Right ventricle myocardium inferior (tissue), 1 donor: ENCODE results near the gene TRDMT1. TPM values are rescaled to one million over a fixed set of nuclear protein-coding genes. Genes with fewer than 3 reads are reported as not detected.

ENCODE experiments used
- ATAC-seq: fragments of 200-7000 bp; cut with Tn5 transposase; one replicate; pipeline ENCODE4 v1.9.1; 2020; ENCODE audit warnings: mild to moderate bottlenecking, moderate library complexity
- DNase-seq: peaks from one replicate; pipeline ENCODE4 v3.0.0; 2021; ENCODE audit errors: missing footprints
- intact Hi-C: fragments of 100-400 bp; cut with DNase I; formaldehyde crosslinking; loops from one replicate; pipeline ENCODE4 v1.11.0; 2022
- total RNA-seq: library from RNA; stranded (reverse); fragmentation: NEBNext Ultra II Directional; extraction: Animal tissue kit (Norgen Biotek cat#: 25700); gene quantifications from one replicate; pipeline ENCODE4 v1.2.1, GENCODE V29; 2021
- donor health status: DM: no; HTN: yes; CAD: no; lungs with severe emphysema.

The TRDMT1 gene
- total RNA-seq, 1 donor from 2014 or later = 4.5 TPM

GRCh38 chr10:17195083-17195482, 6.4 kb downstream of the TRDMT1 start:
- intact Hi-C loops = no loop called here

GRCh38 chr10:17190602-17191001, 10.9 kb downstream of the TRDMT1 start:
- ATAC-seq (no peak), DNase-seq (no peak)
- intact Hi-C loops = no loop called here

More at GRCh38 chr10:17195083-17195482, 6.4 kb downstream of the TRDMT1 start:
- no peak for ATAC-seq
- no peak for DNase-seq

- no peak for DNase-seq
- intact Hi-C loops = no loop called here
- ATAC-seq = no peak
These were observed 12.8 kb downstream of the TRDMT1 start for GRCh38 chr10:17188644-17189172.

- intact Hi-C loops = no loop called here
- DNase-seq (no peak), ATAC-seq (no peak)
These were observed 15.6 kb downstream of the TRDMT1 start for GRCh38 chr10:17185873-17186272.

GRCh38 chr10:17183110-17183509, 18.4 kb downstream of the TRDMT1 start:
- intact Hi-C loops = no loop called here
- no peak for ATAC-seq
- DNase-seq = no peak

GRCh38 chr10:17181751-17182150, 19.7 kb downstream of the TRDMT1 start:
- ATAC-seq = no peak
- no peak for DNase-seq
- intact Hi-C loops = no loop called here

- no peak for ATAC-seq
These were observed 20.4 kb downstream of the TRDMT1 start for GRCh38 chr10:17181110-17181509.

GRCh38 chr10:17179002-17179401, 22.5 kb downstream of the TRDMT1 start:
- ATAC-seq (no peak), DNase-seq (no peak)
- intact Hi-C loops = no loop called here

More at GRCh38 chr10:17181110-17181509, 20.4 kb downstream of the TRDMT1 start:
- no peak for DNase-seq
- intact Hi-C loops = no loop called here

GRCh38 chr10:17178006-17178405, 23.5 kb downstream of the TRDMT1 start:
- intact Hi-C loops = no loop called here
- no peak for DNase-seq
- no peak for ATAC-seq

GRCh38 chr10:17177014-17177413, 24.5 kb downstream of the TRDMT1 start:
- no peak for DNase-seq
- intact Hi-C loops = no loop called here
- no peak for ATAC-seq

GRCh38 chr10:17176091-17176490, 25.4 kb downstream of the TRDMT1 start:
- no peak for ATAC-seq
- intact Hi-C loops = no loop called here

GRCh38 chr10:17175551-17175950, 25.9 kb downstream of the TRDMT1 start:
- intact Hi-C loops = no loop called here
- DNase-seq (no peak), ATAC-seq (no peak)

More at GRCh38 chr10:17176091-17176490, 25.4 kb downstream of the TRDMT1 start:
- no peak for DNase-seq

GRCh38 chr10:17174626-17175025, 26.8 kb downstream of the TRDMT1 start:
- intact Hi-C loops = no loop called here

GRCh38 chr10:17171141-17171641, 30.3 kb downstream of the TRDMT1 start:
- intact Hi-C loops = no loop called here
- DNase-seq (no peak), ATAC-seq (no peak)

More at GRCh38 chr10:17174626-17175025, 26.8 kb downstream of the TRDMT1 start:
- ATAC-seq (no peak), DNase-seq (no peak)

GRCh38 chr10:17169803-17170202, 31.7 kb downstream of the TRDMT1 start:
- intact Hi-C loops = no loop called here

GRCh38 chr10:17166699-17167098, 34.8 kb downstream of the TRDMT1 start:
- DNase-seq = no peak
- intact Hi-C loops = no loop called here
- ATAC-seq = no peak

More at GRCh38 chr10:17169803-17170202, 31.7 kb downstream of the TRDMT1 start:
- ATAC-seq (no peak), DNase-seq (no peak)

- no peak for DNase-seq
- ATAC-seq = no peak
- intact Hi-C loops = no loop called here
These were observed 38.6 kb downstream of the TRDMT1 start for GRCh38 chr10:17162828-17163227.

- DNase-seq = no peak
- intact Hi-C loops = no loop called here
- ATAC-seq = no peak
These were observed 39.7 kb downstream of the TRDMT1 start for GRCh38 chr10:17161775-17162174.

GRCh38 chr10:17157024-17157423, 44.4 kb downstream of the TRDMT1 start:
- intact Hi-C loops = no loop called here
- no peak for DNase-seq
- ATAC-seq = no peak

GRCh38 chr10:17155826-17156225, 45.6 kb downstream of the TRDMT1 start:
- intact Hi-C loops = no loop called here
- ATAC-seq = no peak

GRCh38 chr10:17154116-17154515, 47.4 kb downstream of the TRDMT1 start:
- DNase-seq (no peak), ATAC-seq (no peak)
- intact Hi-C loops = no loop called here

More at GRCh38 chr10:17155826-17156225, 45.6 kb downstream of the TRDMT1 start:
- DNase-seq = no peak
